SK-N-SH treated with all-trans-retinoic acid at 6 μM for 48 hours (cell line): ENCODE data around the gene CAMK1.
A peak's percentile ranks its signal among the peaks of the same experiment; 100 is the strongest.

Source experiments
- ATAC-seq: fragments of 200-7000 bp; cut with Tn5 transposase; 3 replicates; pipeline ENCODE4 v1.9.1; 2020; ENCODE audit warnings: mild to moderate bottlenecking, moderate library complexity
- ARNTL ChIP-seq: fragments of 450-650 bp; formaldehyde crosslinking; IDR thresholded peaks from 2 replicates; pipeline ENCODE4 v1.5.0; 2020; ENCODE audit warnings: low read depth, mild to moderate bottlenecking, moderate library complexity, borderline replicate concordance
- BACH2 ChIP-seq: fragments of 250-450 bp; sonication (Bioruptor Pico); IDR thresholded peaks from 2 replicates; pipeline ENCODE4 v1.9.0; 2021; ENCODE audit warnings: mild to moderate bottlenecking, borderline replicate concordance
- CREB5 ChIP-seq: fragments of 250-450 bp; sonication (Bioruptor Pico); IDR thresholded peaks from 2 replicates; pipeline ENCODE4 v1.5.1; 2020; ENCODE audit warnings: low read depth, mild to moderate bottlenecking, moderate library complexity
- CSDC2 ChIP-seq: fragments of 250-450 bp; sonication (Bioruptor Pico); IDR thresholded peaks from 2 replicates; pipeline ENCODE4 v1.5.0; 2020; ENCODE audit warnings: mild to moderate bottlenecking, moderate library complexity
- ESRRG ChIP-seq: fragments of 250-450 bp; sonication (Bioruptor Pico); IDR thresholded peaks from 2 replicates; pipeline ENCODE4 v1.6.1; 2021; ENCODE audit warnings: mild to moderate bottlenecking
- GLIS3 ChIP-seq: fragments of 250-450 bp; sonication (Bioruptor Pico); IDR thresholded peaks from 2 replicates; pipeline ENCODE4 v1.5.0; 2020; ENCODE audit warnings: mild to moderate bottlenecking, moderate library complexity
- ISL1 ChIP-seq: fragments of 250-450 bp; sonication (Bioruptor Pico); IDR thresholded peaks from 2 replicates; pipeline ENCODE4 v2.1.2; 2022; ENCODE audit warnings: mild to moderate bottlenecking, moderate library complexity
- OSR1 ChIP-seq: fragments of 250-450 bp; sonication (Bioruptor Pico); IDR thresholded peaks from 2 replicates; pipeline ENCODE4 v1.8.0; 2022; ENCODE audit warnings: moderate library complexity, mild to moderate bottlenecking, inconsistent platforms
- POU6F1 ChIP-seq: fragments of 250-450 bp; sonication (Bioruptor Pico); IDR thresholded peaks from 2 replicates; pipeline ENCODE4 v1.8.0; 2021; ENCODE audit warnings: low read depth, mild to moderate bottlenecking, moderate library complexity, borderline replicate concordance
- PPARA ChIP-seq: fragments of 250-450 bp; sonication (Bioruptor Pico); IDR thresholded peaks from 2 replicates; pipeline ENCODE4 v1.5.0; 2020; ENCODE audit warnings: mild to moderate bottlenecking, borderline replicate concordance
- RARB ChIP-seq: fragments of 250-450 bp; sonication (Bioruptor Pico); IDR thresholded peaks from 2 replicates; pipeline ENCODE4 v1.8.0; 2021; ENCODE audit warnings: mild to moderate bottlenecking, moderate library complexity
- SNAI2 ChIP-seq: fragments of 250-450 bp; sonication (Bioruptor Pico); IDR thresholded peaks from 2 replicates; pipeline ENCODE4 v1.5.0; 2020; ENCODE audit warnings: mild to moderate bottlenecking, moderate library complexity
- TCF4 ChIP-seq: fragments of 250-450 bp; sonication (Bioruptor Pico); IDR thresholded peaks from 2 replicates; pipeline ENCODE4 v1.8.0; 2021; ENCODE audit warnings: mild to moderate bottlenecking, moderate library complexity, borderline replicate concordance
- TOX ChIP-seq: fragments of 250-450 bp; sonication (Bioruptor Pico); IDR thresholded peaks from 2 replicates; pipeline ENCODE4 v1.8.0; 2021; ENCODE audit warnings: mild to moderate bottlenecking, moderate library complexity, borderline replicate concordance
- TSHZ2 ChIP-seq: fragments of 250-450 bp; sonication (Bioruptor Pico); IDR thresholded peaks from 2 replicates; pipeline ENCODE4 v1.5.0; 2020; ENCODE audit warnings: mild to moderate bottlenecking, moderate library complexity
- ZC3H10 ChIP-seq: fragments of 250-450 bp; sonication (Bioruptor Pico); IDR thresholded peaks from 2 replicates; pipeline ENCODE4 v1.5.1; 2021; ENCODE audit warnings: mild to moderate bottlenecking, moderate library complexity
- ZFP3 ChIP-seq: fragments of 250-450 bp; sonication (Bioruptor Pico); IDR thresholded peaks from 2 replicates; pipeline ENCODE4 v1.5.0; 2020; ENCODE audit warnings: mild to moderate bottlenecking, moderate library complexity
- ZFP30 ChIP-seq: fragments of 450-650 bp; formaldehyde crosslinking; IDR thresholded peaks from 2 replicates; pipeline ENCODE4 v1.5.0; 2022; ENCODE audit warnings: mild to moderate bottlenecking, moderate library complexity
- ZNF8 ChIP-seq: fragments of 450-650 bp; formaldehyde crosslinking; IDR thresholded peaks from 2 replicates; pipeline ENCODE4 v1.5.0; 2020; ENCODE audit warnings: mild to moderate bottlenecking, moderate library complexity
- TF ChIP-seq, protein P1 (sequence below): fragments of 250-450 bp; sonication (Bioruptor Pico); IDR thresholded peaks from 2 replicates; pipeline ENCODE4 v1.5.1; 2021; ENCODE audit warnings: mild to moderate bottlenecking, moderate library complexity

Gene CAMK1

GRCh38 chr3:9791127-9791526, 21.4 kb upstream of the CAMK1 start:
- TF ChIP-seq ARNTL (CRISPR knock-in tag) (no peak), ZFP30 (CRISPR knock-in tag) (no peak), TOX (CRISPR knock-in tag) (no peak), TCF4 (CRISPR knock-in tag) (no peak), BACH2 (CRISPR knock-in tag) (no peak), ZNF8 (CRISPR knock-in tag) (no peak), GLIS3 (no peak), OSR1 (CRISPR knock-in tag) (no peak), SNAI2 (CRISPR knock-in tag) (no peak), ISL1 (CRISPR knock-in tag) (no peak), CSDC2 (CRISPR knock-in tag) (no peak), RARB (no peak), POU6F1 (CRISPR knock-in tag) (no peak)
- TF ChIP-seq, all 23 proteins: peak for 0
- no peak for ATAC-seq

GRCh38 chr3:9787714-9788113, 18.0 kb upstream of the CAMK1 start:
- no peak for ATAC-seq
- TF ChIP-seq ZC3H10 (CRISPR knock-in tag) (no peak), BACH2 (CRISPR knock-in tag) (no peak), OSR1 (CRISPR knock-in tag) (no peak), CREB5 (CRISPR knock-in tag) (no peak), SNAI2 (CRISPR knock-in tag) (no peak), ESRRG (no peak), CSDC2 (CRISPR knock-in tag) (no peak), TOX (CRISPR knock-in tag) (no peak), ZFP30 (CRISPR knock-in tag) (no peak), ZFP3 (CRISPR knock-in tag) (no peak)
- TF ChIP-seq, all 23 proteins: peak for 0

DNA sequence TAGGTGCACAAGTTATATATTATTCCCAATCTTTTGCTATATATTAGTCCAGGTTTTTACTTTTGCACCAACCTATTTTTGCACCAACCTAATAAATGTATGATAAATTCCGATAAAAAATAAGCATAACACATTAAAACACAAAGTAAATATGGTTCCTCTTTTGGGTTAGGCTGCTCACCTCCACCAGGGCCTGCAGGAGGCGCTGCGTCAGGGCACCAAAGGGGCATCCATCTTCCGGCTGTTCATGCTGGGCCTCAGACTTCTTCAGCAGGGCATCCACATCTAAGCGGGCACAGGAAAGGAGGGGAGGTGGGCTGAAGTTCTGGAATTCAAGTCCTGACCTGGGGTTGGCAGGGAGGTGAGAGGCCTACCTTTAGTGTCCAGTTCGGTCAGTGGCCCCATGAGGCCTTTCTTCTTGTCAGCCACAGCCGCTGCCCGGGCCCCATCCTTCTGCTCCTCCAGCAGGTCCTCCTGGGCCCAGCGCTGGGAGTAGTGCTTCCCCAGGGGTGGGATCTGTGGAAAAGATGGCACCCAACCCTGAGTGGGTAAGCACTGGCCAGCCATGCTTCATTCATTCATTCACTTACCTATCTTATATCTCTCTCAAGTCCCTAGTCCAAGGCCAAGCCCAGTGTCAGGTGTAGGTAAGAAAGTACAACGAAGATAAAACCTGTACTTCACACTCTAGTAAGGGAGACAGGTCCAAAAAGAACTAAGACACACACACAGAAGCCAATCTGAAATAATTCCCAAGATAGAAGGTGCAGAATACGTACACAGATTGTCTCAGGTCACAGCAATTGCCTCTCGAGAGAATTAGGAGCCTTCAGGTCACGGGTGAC, 17.3 kb upstream of the CAMK1 start:
- TF ChIP-seq GLIS3 (no peak), ZC3H10 (CRISPR knock-in tag) (no peak), RARB (no peak), ISL1 (CRISPR knock-in tag) (no peak), CSDC2 (CRISPR knock-in tag) (no peak), ARNTL (CRISPR knock-in tag) (no peak), ESRRG (no peak), ZFP3 (CRISPR knock-in tag) (no peak), TSHZ2 (CRISPR knock-in tag) (no peak), SNAI2 (CRISPR knock-in tag) (no peak), OSR1 (CRISPR knock-in tag) (no peak), TOX (CRISPR knock-in tag) (no peak), ZFP30 (CRISPR knock-in tag) (no peak), PPARA (CRISPR knock-in tag) (no peak), BACH2 (CRISPR knock-in tag) (no peak)
- TF ChIP-seq, protein P1, sequence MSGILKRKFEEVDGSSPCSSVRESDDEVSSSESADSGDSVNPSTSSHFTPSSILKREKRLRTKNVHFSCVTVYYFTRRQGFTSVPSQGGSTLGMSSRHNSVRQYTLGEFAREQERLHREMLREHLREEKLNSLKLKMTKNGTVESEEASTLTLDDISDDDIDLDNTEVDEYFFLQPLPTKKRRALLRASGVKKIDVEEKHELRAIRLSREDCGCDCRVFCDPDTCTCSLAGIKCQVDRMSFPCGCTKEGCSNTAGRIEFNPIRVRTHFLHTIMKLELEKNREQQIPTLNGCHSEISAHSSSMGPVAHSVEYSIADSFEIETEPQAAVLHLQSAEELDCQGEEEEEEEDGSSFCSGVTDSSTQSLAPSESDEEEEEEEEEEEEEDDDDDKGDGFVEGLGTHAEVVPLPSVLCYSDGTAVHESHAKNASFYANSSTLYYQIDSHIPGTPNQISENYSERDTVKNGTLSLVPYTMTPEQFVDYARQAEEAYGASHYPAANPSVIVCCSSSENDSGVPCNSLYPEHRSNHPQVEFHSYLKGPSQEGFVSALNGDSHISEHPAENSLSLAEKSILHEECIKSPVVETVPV (CRISPR knock-in tag) = no peak
- ATAC-seq = peak; percentile 41; the same call in 2 of the 3 replicates
